HepG2 (cell line): Measurements from ENCODE around the gene CPSF4. TPM values are rescaled to one million over a fixed set of nuclear protein-coding genes. Genes with fewer than 3 reads are reported as not detected.

Source experiments
- ETV6 ChIP-seq: sonication (generic); formaldehyde crosslinking; conservative IDR thresholded peaks from 2 replicates; pipeline ENCODE4 v1.4.0; 2020; ENCODE audit warnings: missing genetic modification reagents
- HOXA7 ChIP-seq: sonication (generic); formaldehyde crosslinking; IDR thresholded peaks from 2 replicates; pipeline ENCODE4 v1.8.1; 2022; ENCODE audit warnings: mild to moderate bottlenecking, missing genetic modification reagents, moderate library complexity
- JUND ChIP-seq: sonication (generic); formaldehyde crosslinking; IDR thresholded peaks from 2 replicates; pipeline ENCODE4 v1.8.0; 2022; ENCODE audit warnings: mild to moderate bottlenecking, missing genetic modification reagents
- KAT8 ChIP-seq: IDR thresholded peaks from 2 replicates; pipeline ENCODE4 v1.6.1; 2016; ENCODE audit warnings: missing genetic modification reagents, missing compliant biosample characterization
- KMT2A ChIP-seq: sonication (generic); formaldehyde crosslinking; IDR thresholded peaks from 2 replicates; pipeline ENCODE4 v1.4.0; 2020; ENCODE audit warnings: missing genetic modification reagents
- NR1H2 ChIP-seq: sonication (generic); formaldehyde crosslinking; IDR thresholded peaks from 2 replicates; pipeline ENCODE4 v1.8.1; 2022; ENCODE audit warnings: low read depth, missing genetic modification reagents, borderline replicate concordance
- NR2F1 ChIP-seq, 2 experiments: fragments of 450-650 bp in 1 of 2; formaldehyde crosslinking in 1 of 2; IDR thresholded peaks; 2 replicates each; pipeline versions ENCODE4 v1.5.0 to v1.6.1; 2016 to 2020; ENCODE audit warnings: mild to moderate bottlenecking in 1 of 2, missing compliant biosample characterization in 1 of 2, missing genetic modification reagents in 1 of 2, moderate library complexity in 1 of 2
- SALL2 ChIP-seq: sonication (generic); formaldehyde crosslinking; IDR thresholded peaks from 2 replicates; pipeline ENCODE4 v1.8.1; 2023; ENCODE audit warnings: mild to moderate bottlenecking, missing genetic modification reagents, inconsistent platforms
- SRSF9 ChIP-seq: fragments of 200-400 bp; formaldehyde crosslinking; IDR thresholded peaks from 2 replicates; pipeline ENCODE4 v1.6.1; 2018; ENCODE audit warnings: borderline replicate concordance, mild to moderate bottlenecking, low read depth, low read length; ENCODE audit not compliant: insufficient read depth, poor library complexity, severe bottlenecking
- ZC3H13 ChIP-seq: sonication (generic); formaldehyde crosslinking; IDR thresholded peaks from 2 replicates; pipeline ENCODE4 v1.8.1; 2023; ENCODE audit warnings: mild to moderate bottlenecking, missing genetic modification reagents, moderate library complexity
- ZNF121 ChIP-seq: sonication (generic); formaldehyde crosslinking; IDR thresholded peaks from 2 replicates; pipeline ENCODE4 v1.5.0; 2020; ENCODE audit warnings: mild to moderate bottlenecking, missing genetic modification reagents
- ZNF337 ChIP-seq: sonication (generic); formaldehyde crosslinking; IDR thresholded peaks from 2 replicates; pipeline ENCODE4 v1.5.1; 2020; ENCODE audit warnings: missing genetic modification reagents, low read depth, mild to moderate bottlenecking, borderline replicate concordance
- ZNF564 ChIP-seq: sonication (generic); formaldehyde crosslinking; IDR thresholded peaks from 2 replicates; pipeline ENCODE4 v1.8.1; 2023; ENCODE audit warnings: mild to moderate bottlenecking, missing genetic modification reagents
- ZNF782 ChIP-seq: sonication (generic); formaldehyde crosslinking; IDR thresholded peaks from 2 replicates; pipeline ENCODE4 v1.4.0; 2020; ENCODE audit warnings: missing genetic modification reagents, mild to moderate bottlenecking, borderline replicate concordance
- ZNF839 ChIP-seq: sonication (generic); formaldehyde crosslinking; IDR thresholded peaks from 2 replicates; pipeline ENCODE4 v1.4.0; 2020; ENCODE audit warnings: missing genetic modification reagents, mild to moderate bottlenecking, borderline replicate concordance
- polyA plus RNA-seq, 8 experiments: library from polyadenylated mRNA; depleted of rRNA in 3 of 8; stranded (reverse) in 7 of 8; unstranded in 1 of 8; fragments of >200 nt; fragmentation: Illumina TruSeq in 4 of 8; extraction: Trizol in 4 of 8; gene quantifications; 2 replicates each; pipeline versions ENCODE4 v1.2.1 to v1.2.3, GENCODE V29; 2011 to 2016; ENCODE audit warnings: low read depth in 4 of 8, missing spikeins in 1 of 8, mixed read lengths in 1 of 8; ENCODE audit not compliant: insufficient read depth in 1 of 8
- total RNA-seq, 5 experiments: library from RNA; depleted of rRNA; stranded (reverse); fragments of >200 nt; fragmentation: Illumina TruSeq; extraction: Trizol; gene quantifications; 2 replicates each; pipeline ENCODE4 v1.2.3, GENCODE V29; 2016; ENCODE audit warnings: low read depth in 1 of 5
- TF ChIP-seq, protein P1 (sequence below): sonication (generic); formaldehyde crosslinking; IDR thresholded peaks from 2 replicates; pipeline ENCODE4 v1.9.0; 2021; ENCODE audit warnings: missing genetic modification reagents, borderline replicate concordance
- TF ChIP-seq, protein P2 (sequence below): sonication (generic); formaldehyde crosslinking; IDR thresholded peaks from 2 replicates; pipeline ENCODE4 v1.9.0; 2022; ENCODE audit warnings: low read depth, missing genetic modification reagents
- TF ChIP-seq, protein P3 (sequence below): IDR thresholded peaks from 2 replicates; pipeline ENCODE4 v1.6.1; 2016; ENCODE audit warnings: low read depth, control low read depth
- TF ChIP-seq, protein P4 (sequence below): sonication (generic); formaldehyde crosslinking; conservative IDR thresholded peaks from 2 replicates; pipeline ENCODE4 v1.5.0; 2020; ENCODE audit warnings: missing genetic modification reagents

The CPSF4 gene
- total and polyA plus RNA-seq, 2 of the 13 experiments (the other 11 are each of a cell fraction or from before 2014, with no cell fraction given), result 34.1 to 49.6 TPM

DNA sequence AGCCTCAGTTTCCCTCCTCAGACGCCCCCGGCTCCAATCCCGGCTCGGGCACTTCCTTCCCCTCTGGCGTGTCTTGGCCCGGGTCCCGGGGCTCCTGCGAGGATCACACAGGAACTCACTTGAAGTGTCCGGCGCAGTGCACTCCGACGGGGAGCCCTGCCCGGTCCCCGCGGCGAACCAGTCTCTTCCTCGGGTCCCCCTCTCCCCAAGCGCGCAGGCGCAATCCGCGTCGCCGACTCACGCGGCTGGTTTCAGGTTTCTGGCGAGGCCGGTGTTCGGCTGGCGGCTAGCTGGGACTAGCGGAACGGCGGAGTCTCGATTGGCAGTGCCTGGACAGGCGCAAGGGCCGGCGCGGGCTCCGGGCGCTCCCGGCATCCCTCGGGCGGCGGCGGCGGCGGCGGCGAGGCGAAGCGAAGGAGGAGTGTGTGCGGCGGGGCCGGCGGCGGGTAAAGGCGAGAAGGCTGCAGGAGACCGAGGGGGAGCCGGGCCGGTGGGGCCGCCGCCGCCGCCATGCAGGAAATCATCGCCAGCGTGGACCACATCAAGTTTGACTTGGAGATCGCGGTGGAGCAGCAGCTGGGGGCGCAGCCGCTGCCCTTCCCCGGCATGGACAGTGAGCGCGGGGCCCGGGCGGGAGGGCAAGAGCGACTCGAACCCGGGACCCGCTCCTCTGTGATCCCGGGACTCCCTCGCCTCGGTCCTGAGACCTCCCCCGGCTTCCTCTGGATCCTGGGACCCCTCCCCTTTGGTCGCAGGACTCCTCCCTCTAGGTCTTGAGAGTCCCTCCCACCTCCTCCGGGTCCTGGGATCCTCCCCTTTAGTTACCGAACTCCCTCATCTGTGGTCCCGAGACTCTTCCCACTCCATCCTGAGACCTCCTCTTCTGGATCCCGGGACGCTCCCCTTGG is at the start of gene CPSF4, which contains the start of gene PTCD1 (continued):
- TF ChIP-seq, protein P1, sequence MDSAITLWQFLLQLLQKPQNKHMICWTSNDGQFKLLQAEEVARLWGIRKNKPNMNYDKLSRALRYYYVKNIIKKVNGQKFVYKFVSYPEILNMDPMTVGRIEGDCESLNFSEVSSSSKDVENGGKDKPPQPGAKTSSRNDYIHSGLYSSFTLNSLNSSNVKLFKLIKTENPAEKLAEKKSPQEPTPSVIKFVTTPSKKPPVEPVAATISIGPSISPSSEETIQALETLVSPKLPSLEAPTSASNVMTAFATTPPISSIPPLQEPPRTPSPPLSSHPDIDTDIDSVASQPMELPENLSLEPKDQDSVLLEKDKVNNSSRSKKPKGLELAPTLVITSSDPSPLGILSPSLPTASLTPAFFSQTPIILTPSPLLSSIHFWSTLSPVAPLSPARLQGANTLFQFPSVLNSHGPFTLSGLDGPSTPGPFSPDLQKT (CRISPR knock-in tag), result no peak
- TF ChIP-seq HOXA7 (CRISPR knock-in tag) (no peak), SALL2 (CRISPR knock-in tag) (peak; percentile 90), KMT2A (CRISPR knock-in tag) (peak; percentile 92), ZNF121 (0 out of 2 replicates have a peak, but pooled peaks have one; percentile 15), ZNF782 (CRISPR knock-in tag) (no peak; the same call in 1 of the 2 replicates), KAT8 (CRISPR knock-in tag) (peak; percentile 92), SRSF9 (no peak), ZNF839 (CRISPR knock-in tag) (no peak), ETV6 (CRISPR knock-in tag) (no peak), ZC3H13 (CRISPR knock-in tag) (peak; percentile 76; the same call in 1 of the 2 replicates), ZNF564 (CRISPR knock-in tag) (peak; percentile 72; the same call in 1 of the 2 replicates), NR2F1 (CRISPR knock-in tag; IDR thresholded peaks at IDR 0.05) (no peak; a peak in 1 of 4 replicates), NR1H2 (no peak), ZNF337 (CRISPR knock-in tag) (peak; percentile 75; the same call in 1 of the 2 replicates), JUND (CRISPR knock-in tag) (peak; percentile 30; the same call in 1 of the 2 replicates)
- TF ChIP-seq, protein P2, sequence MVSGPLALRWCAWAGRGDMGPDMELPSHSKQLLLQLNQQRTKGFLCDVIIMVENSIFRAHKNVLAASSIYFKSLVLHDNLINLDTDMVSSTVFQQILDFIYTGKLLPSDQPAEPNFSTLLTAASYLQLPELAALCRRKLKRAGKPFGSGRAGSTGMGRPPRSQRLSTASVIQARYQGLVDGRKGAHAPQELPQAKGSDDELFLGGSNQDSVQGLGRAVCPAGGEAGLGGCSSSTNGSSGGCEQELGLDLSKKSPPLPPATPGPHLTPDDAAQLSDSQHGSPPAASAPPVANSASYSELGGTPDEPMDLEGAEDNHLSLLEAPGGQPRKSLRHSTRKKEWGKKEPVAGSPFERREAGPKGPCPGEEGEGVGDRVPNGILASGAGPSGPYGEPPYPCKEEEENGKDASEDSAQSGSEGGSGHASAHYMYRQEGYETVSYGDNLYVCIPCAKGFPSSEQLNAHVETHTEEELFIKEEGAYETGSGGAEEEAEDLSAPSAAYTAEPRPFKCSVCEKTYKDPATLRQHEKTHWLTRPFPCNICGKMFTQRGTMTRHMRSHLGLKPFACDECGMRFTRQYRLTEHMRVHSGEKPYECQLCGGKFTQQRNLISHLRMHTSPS (CRISPR knock-in tag), result 0 out of 2 replicates have a peak, but pooled peaks have one; percentile 34
- TF ChIP-seq, protein P3, sequence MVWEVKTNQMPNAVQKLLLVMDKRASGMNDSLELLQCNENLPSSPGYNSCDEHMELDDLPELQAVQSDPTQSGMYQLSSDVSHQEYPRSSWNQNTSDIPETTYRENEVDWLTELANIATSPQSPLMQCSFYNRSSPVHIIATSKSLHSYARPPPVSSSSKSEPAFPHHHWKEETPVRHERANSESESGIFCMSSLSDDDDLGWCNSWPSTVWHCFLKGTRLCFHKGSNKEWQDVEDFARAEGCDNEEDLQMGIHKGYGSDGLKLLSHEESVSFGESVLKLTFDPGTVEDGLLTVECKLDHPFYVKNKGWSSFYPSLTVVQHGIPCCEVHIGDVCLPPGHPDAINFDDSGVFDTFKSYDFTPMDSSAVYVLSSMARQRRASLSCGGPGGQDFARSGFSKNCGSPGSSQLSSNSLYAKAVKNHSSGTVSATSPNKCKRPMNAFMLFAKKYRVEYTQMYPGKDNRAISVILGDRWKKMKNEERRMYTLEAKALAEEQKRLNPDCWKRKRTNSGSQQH, result no peak; the same call in 1 of the 2 replicates
- TF ChIP-seq, protein P4, sequence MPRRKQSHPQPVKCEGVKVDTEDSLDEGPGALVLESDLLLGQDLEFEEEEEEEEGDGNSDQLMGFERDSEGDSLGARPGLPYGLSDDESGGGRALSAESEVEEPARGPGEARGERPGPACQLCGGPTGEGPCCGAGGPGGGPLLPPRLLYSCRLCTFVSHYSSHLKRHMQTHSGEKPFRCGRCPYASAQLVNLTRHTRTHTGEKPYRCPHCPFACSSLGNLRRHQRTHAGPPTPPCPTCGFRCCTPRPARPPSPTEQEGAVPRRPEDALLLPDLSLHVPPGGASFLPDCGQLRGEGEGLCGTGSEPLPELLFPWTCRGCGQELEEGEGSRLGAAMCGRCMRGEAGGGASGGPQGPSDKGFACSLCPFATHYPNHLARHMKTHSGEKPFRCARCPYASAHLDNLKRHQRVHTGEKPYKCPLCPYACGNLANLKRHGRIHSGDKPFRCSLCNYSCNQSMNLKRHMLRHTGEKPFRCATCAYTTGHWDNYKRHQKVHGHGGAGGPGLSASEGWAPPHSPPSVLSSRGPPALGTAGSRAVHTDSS, result no peak
